Endothelial cell of umbilical vein (primary cell): ENCODE results near the gene TRAPPC3. TPM values are rescaled to one million over a fixed set of nuclear protein-coding genes. Genes with fewer than 3 reads are reported as not detected.

Experiments used
- BruUV-seq: library from RNA; stranded (reverse); fragments of 400-500 nt; replicated peaks from 2 replicates; lab custom pipeline; 2021; lab: Mats Ljungman, UMichigan
- CTCF ChIA-PET: fragments of 300-600, 350-600 bp; sonication (Branson Sonifier 250); formaldehyde crosslinking; loops from one replicate; lab custom pipeline; 2021; ENCODE audit warnings: antibody characterized with exemption, inconsistent platforms; lab: Charles Lee
- POLR2A ChIA-PET: fragments of 300-600, 350-600 bp; sonication (Branson Sonifier 250); formaldehyde crosslinking; loops from one replicate; lab custom pipeline; 2021; ENCODE audit warnings: antibody characterized with exemption, inconsistent platforms; lab: Charles Lee
- DNase-seq: peaks from one replicate; pipeline ENCODE4 v3.0.0-alpha.2; 2011; ENCODE audit warnings: low read depth, low spot score
- FAIRE-seq: peaks from 2 replicates; lab custom pipeline; 2011; peaks lifted over from hg19 to GRCh38; lab: Jason Lieb, UNC
- H2AFZ ChIP-seq: 2 replicates; pipeline ENCODE4 v1.6.0; 2012; ENCODE audit warnings: low read depth, low read length, control low read depth, inconsistent platforms
- H3K27ac ChIP-seq: 2 replicates; pipeline ENCODE4 v1.5.1; 2011; ENCODE audit warnings: low read depth, mild to moderate bottlenecking, control low read depth, low read length, moderate library complexity; ENCODE audit not compliant: insufficient read depth
- H3K27me3 ChIP-seq, 2 experiments: 2 replicates each; pipeline versions ENCODE4 v1.6.0 to v1.6.1; 2011; ENCODE audit warnings: low read length in 2 of 2, mixed read lengths in 1 of 2; ENCODE audit not compliant: control insufficient read depth in 2 of 2, insufficient read depth in 2 of 2
- H3K36me3 ChIP-seq, 2 experiments: 2 replicates in 1 of 2; 3 replicates in 1 of 2; pipeline ENCODE4 v1.5.1; 2011; ENCODE audit warnings: low read length in 2 of 2, mild to moderate bottlenecking in 1 of 2, moderate library complexity in 1 of 2; ENCODE audit not compliant: control insufficient read depth in 2 of 2, insufficient read depth in 2 of 2; ENCODE audit errors: extremely low read depth in 1 of 2
- H3K4me1 ChIP-seq: 3 replicates; pipeline ENCODE4 v1.5.1; 2011; ENCODE audit warnings: mild to moderate bottlenecking, low read length; ENCODE audit not compliant: control insufficient read depth, insufficient read depth; ENCODE audit errors: extremely low read depth
- H3K4me2 ChIP-seq: 2 replicates; pipeline ENCODE4 v1.6.1; 2011; ENCODE audit warnings: low read length, control low read depth, mixed read lengths; ENCODE audit not compliant: insufficient read depth
- H3K4me3 ChIP-seq, 3 experiments: fragments of 200-600 bp in 1 of 3; sonication (generic), shearing (Covaris generic) in 1 of 3; replicated peaks in 1 of 3; 2 replicates each; pipeline ENCODE4 v1.5.1; 2011 to 2016; ENCODE audit warnings: control low read depth in 3 of 3, low read length in 3 of 3, mild to moderate bottlenecking in 2 of 3, inconsistent platforms in 1 of 3, low read depth in 1 of 3, moderate library complexity in 1 of 3; ENCODE audit not compliant: insufficient read depth in 1 of 3
- H3K79me2 ChIP-seq: 2 replicates; pipeline ENCODE4 v1.6.0; 2012; ENCODE audit warnings: low read length, inconsistent platforms; ENCODE audit not compliant: control insufficient read depth, insufficient read depth
- H3K9ac ChIP-seq: replicated peaks from 2 replicates; pipeline ENCODE3; 2011; ENCODE audit warnings: low read length, control low read depth; ENCODE audit not compliant: insufficient read depth; ENCODE audit errors: extremely low read depth
- H3K9me1 ChIP-seq: replicated peaks from 3 replicates; pipeline ENCODE4 v1.6.0; 2011; ENCODE audit warnings: mild to moderate bottlenecking, low read length; ENCODE audit not compliant: control insufficient read depth, insufficient read depth; ENCODE audit errors: extremely low read depth
- H3K9me3 ChIP-seq: replicated peaks from 2 replicates; pipeline ENCODE4 v1.5.1; 2012; ENCODE audit warnings: low read length, inconsistent platforms; ENCODE audit not compliant: control insufficient read depth, insufficient read depth
- H4K20me1 ChIP-seq: replicated peaks from 2 replicates; pipeline ENCODE3; 2011; ENCODE audit warnings: mild to moderate bottlenecking, low read length; ENCODE audit not compliant: control insufficient read depth, insufficient read depth; ENCODE audit errors: extremely low read depth
- EZH2 ChIP-seq: IDR thresholded peaks from 2 replicates; pipeline ENCODE4 v1.6.1; 2012; ENCODE audit warnings: borderline replicate concordance, low read depth, mild to moderate bottlenecking, moderate library complexity, low read length, inconsistent platforms; ENCODE audit not compliant: severe bottlenecking
- FOS ChIP-seq: IDR thresholded peaks from 2 replicates; pipeline ENCODE4 v1.6.1; 2011; ENCODE audit warnings: mild to moderate bottlenecking, low read length, moderate library complexity, borderline replicate concordance; ENCODE audit not compliant: insufficient read depth
- GATA2 ChIP-seq: IDR thresholded peaks from 2 replicates; pipeline ENCODE4 v1.7.0; 2011; ENCODE audit warnings: low read depth, mild to moderate bottlenecking, moderate library complexity, mixed read lengths, low read length; ENCODE audit not compliant: insufficient read length, insufficient read depth
- JUN ChIP-seq: IDR thresholded peaks from 2 replicates; pipeline ENCODE4 v1.6.1; 2011; ENCODE audit warnings: borderline replicate concordance, low read depth; ENCODE audit not compliant: insufficient read length, insufficient read depth
- MYC ChIP-seq: IDR thresholded peaks from one replicate; pipeline ENCODE4 v1.6.1; 2011; ENCODE audit warnings: mild to moderate bottlenecking, low read depth, low read length
- POLR2A ChIP-seq: IDR thresholded peaks from 2 replicates; pipeline ENCODE4 v1.6.1; 2012; ENCODE audit warnings: low read depth, mild to moderate bottlenecking, control low read depth, low read length
- POLR2AphosphoS5 ChIP-seq: IDR thresholded peaks from 2 replicates; pipeline ENCODE4 v1.6.1; 2012; ENCODE audit warnings: low read depth, mild to moderate bottlenecking, control low read depth, low read length, moderate library complexity; ENCODE audit not compliant: insufficient read depth
- dilution Hi-C: fragments of 300-500 bp; cut with MboI; formaldehyde crosslinking; loops from one replicate; pipeline ENCODE4 v1.15.0; 2019; ENCODE audit warnings: low sequenced_read_pairs; ENCODE audit not compliant: extremely low pct_ligation_motif_present
- intact Hi-C: fragments of 100-400 bp; cut with micrococcal nuclease; formaldehyde crosslinking; loops from one replicate; pipeline ENCODE4 v1.10.0; 2022
- polyA plus RNA-seq, 4 experiments: library from polyadenylated mRNA; depleted of rRNA in 3 of 4; stranded (reverse) in 3 of 4; unstranded in 1 of 4; fragments of >200 nt; gene quantifications; 2 replicates each; pipeline versions ENCODE4 v1.2.1 to v1.2.3, GENCODE V29; 2011 to 2012; ENCODE audit warnings: missing spikeins in 1 of 4
- total RNA-seq: library from RNA; stranded (reverse); gene quantifications from 2 replicates; pipeline ENCODE4 v1.2.3, GENCODE V29; 2021
- TF ChIP-seq, protein P1 (sequence below), 2 donors: IDR thresholded peaks; 1 replicate in 1 of 2; 2 replicates in 1 of 2; pipeline ENCODE4 v1.5.1; 2011; ENCODE audit warnings: low read length in 2 of 2, mild to moderate bottlenecking in 2 of 2, moderate library complexity in 2 of 2, control low read depth in 1 of 2, inconsistent platforms in 1 of 2, low read depth in 1 of 2; ENCODE audit not compliant: insufficient read depth in 1 of 2; ENCODE audit errors: extremely low read depth in 1 of 2
- TF ChIP-seq, protein P2 (sequence below): IDR thresholded peaks from 2 replicates; pipeline ENCODE4 v1.6.1; 2011; ENCODE audit not compliant: insufficient read depth, insufficient read length

The TRAPPC3 gene
- total and polyA plus RNA-seq, 2 donors (not counting 3 experiments of a cell fraction or from before 2014, with no cell fraction given): 93.4 to 125 TPM

DNA sequence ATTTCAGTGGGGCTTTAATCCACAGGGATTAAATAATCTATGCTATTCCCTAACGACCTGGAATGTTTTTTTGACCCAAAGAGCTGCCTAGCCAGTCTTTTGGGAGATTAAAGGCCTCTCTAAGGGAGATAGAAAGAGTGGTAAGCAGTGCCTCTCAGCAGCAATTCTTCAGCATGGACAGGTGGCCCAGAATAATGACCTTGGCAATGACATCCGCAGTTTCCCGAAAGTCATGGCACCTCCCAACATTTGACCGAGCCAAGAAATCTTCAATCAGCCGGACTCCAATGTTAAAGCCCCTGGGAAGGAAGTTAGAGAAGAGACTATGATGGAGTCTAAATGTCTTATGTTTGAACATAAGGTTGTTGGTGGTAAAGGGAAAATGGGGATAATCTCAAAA lies 9.8 kb downstream of the TRAPPC3 start:
- H3K79me2 ChIP-seq: peaks cover 36% of the 10 kb centered on the region
- BruUV-seq: no TSS peak
- no peaks in the 10 kb centered on the region for H3K9me1 ChIP-seq
- peaks cover 33% of the 10 kb centered on the region for H3K4me1 ChIP-seq
- CTCF ChIA-PET: no interaction called here
- no peak for DNase-seq
- no peaks in the 10 kb centered on the region for H4K20me1 ChIP-seq
- H3K4me2 ChIP-seq: no peak overlapping the region
- POLR2A ChIA-PET: no interaction called here
- dilution Hi-C loops (no loop called here), intact Hi-C loops (no loop called here)
- H3K9me3 ChIP-seq: no peaks in the 10 kb centered on the region
- no peak for TF ChIP-seq EZH2
- TF ChIP-seq, protein P1, sequence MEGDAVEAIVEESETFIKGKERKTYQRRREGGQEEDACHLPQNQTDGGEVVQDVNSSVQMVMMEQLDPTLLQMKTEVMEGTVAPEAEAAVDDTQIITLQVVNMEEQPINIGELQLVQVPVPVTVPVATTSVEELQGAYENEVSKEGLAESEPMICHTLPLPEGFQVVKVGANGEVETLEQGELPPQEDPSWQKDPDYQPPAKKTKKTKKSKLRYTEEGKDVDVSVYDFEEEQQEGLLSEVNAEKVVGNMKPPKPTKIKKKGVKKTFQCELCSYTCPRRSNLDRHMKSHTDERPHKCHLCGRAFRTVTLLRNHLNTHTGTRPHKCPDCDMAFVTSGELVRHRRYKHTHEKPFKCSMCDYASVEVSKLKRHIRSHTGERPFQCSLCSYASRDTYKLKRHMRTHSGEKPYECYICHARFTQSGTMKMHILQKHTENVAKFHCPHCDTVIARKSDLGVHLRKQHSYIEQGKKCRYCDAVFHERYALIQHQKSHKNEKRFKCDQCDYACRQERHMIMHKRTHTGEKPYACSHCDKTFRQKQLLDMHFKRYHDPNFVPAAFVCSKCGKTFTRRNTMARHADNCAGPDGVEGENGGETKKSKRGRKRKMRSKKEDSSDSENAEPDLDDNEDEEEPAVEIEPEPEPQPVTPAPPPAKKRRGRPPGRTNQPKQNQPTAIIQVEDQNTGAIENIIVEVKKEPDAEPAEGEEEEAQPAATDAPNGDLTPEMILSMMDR (IDR thresholded peaks at IDR 0.05; ENCODE audit: extremely low read depth in 1 of 2, insufficient read depth in 1 of 2, low read depth in 1 of 2, low read length in 2 of 2): no peak
- no peak for TF ChIP-seq POLR2A
- TF ChIP-seq JUN: no peak
- no peak for TF ChIP-seq GATA2
- no peak for TF ChIP-seq FOS
- TF ChIP-seq, protein P2, sequence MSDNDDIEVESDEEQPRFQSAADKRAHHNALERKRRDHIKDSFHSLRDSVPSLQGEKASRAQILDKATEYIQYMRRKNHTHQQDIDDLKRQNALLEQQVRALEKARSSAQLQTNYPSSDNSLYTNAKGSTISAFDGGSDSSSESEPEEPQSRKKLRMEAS: no peak
- TF ChIP-seq MYC: no peak
- no peak for TF ChIP-seq POLR2AphosphoS5
- no peak overlapping the region for H2AFZ ChIP-seq
- no peak overlapping the region for H3K9ac ChIP-seq
- H3K4me3 ChIP-seq: no peak overlapping the region
- H3K27ac ChIP-seq: no peak overlapping the region
- no peak for FAIRE-seq
- peaks cover 4 to 11% of the 10 kb centered on the region in 2 experiments for H3K36me3 ChIP-seq
- H3K27me3 ChIP-seq: no peaks in the 10 kb centered on the region
